GM12878 (cell line): ENCODE results near the gene ANKRD44. TPM values are rescaled to one million over a fixed set of nuclear protein-coding genes. Genes with fewer than 3 reads are reported as not detected.

Experiments used
- ATF7 ChIP-seq: fragments of 450-650 bp; IDR thresholded peaks from 2 replicates; pipeline ENCODE4 v1.6.1; 2016; ENCODE audit warnings: low read depth, mild to moderate bottlenecking
- BMI1 ChIP-seq: fragments of 450-650 bp; IDR thresholded peaks from 2 replicates; pipeline ENCODE4 v1.6.1; 2016; ENCODE audit warnings: mild to moderate bottlenecking, moderate library complexity, borderline replicate concordance
- CBX3 ChIP-seq: fragments of 200-600 bp; sonication (generic); IDR thresholded peaks from 2 replicates; pipeline ENCODE4 v1.6.1; 2016; ENCODE audit warnings: low read depth, borderline replicate concordance
- CEBPZ ChIP-seq: fragments of 150-350 bp; IDR thresholded peaks from 2 replicates; pipeline ENCODE4 v1.6.1; 2016; ENCODE audit warnings: low read depth, low read length
- E2F4 ChIP-seq: IDR thresholded peaks from 2 replicates; pipeline ENCODE4 v1.6.1; 2012; ENCODE audit warnings: low read depth, low read length, improper control_type of control experiment
- FOS ChIP-seq: IDR thresholded peaks from 3 replicates; pipeline ENCODE4 v1.6.1; 2011; ENCODE audit warnings: borderline replicate concordance; ENCODE audit not compliant: insufficient read length; ENCODE audit errors: extremely low read depth
- JUNB ChIP-seq: IDR thresholded peaks from 2 replicates; pipeline ENCODE4 v1.6.1; 2016; ENCODE audit warnings: antibody characterized with exemption, mild to moderate bottlenecking
- KLF5 ChIP-seq: fragments of 450-650 bp; IDR thresholded peaks from 2 replicates; pipeline ENCODE4 v1.6.1; 2014; ENCODE audit warnings: mild to moderate bottlenecking; ENCODE audit not compliant: partially characterized antibody
- LARP7 ChIP-seq: fragments of 450-650 bp; IDR thresholded peaks from 2 replicates; pipeline ENCODE4 v1.6.1; 2017; ENCODE audit warnings: mild to moderate bottlenecking
- NFYB ChIP-seq: IDR thresholded peaks from 2 replicates; pipeline ENCODE4 v1.6.1; 2011; ENCODE audit warnings: low read depth, mild to moderate bottlenecking, low read length, improper control_type of control experiment, moderate library complexity; ENCODE audit not compliant: insufficient read depth
- POLR2A ChIP-seq: IDR thresholded peaks from 2 replicates; pipeline ENCODE4 v1.6.1; 2011; ENCODE audit warnings: low read depth, mild to moderate bottlenecking, low read length
- REST ChIP-seq: IDR thresholded peaks from 2 replicates; pipeline ENCODE4 v1.6.1; 2012; ENCODE audit warnings: mild to moderate bottlenecking, low read depth, low read length
- RUNX3 ChIP-seq: IDR thresholded peaks from 2 replicates; pipeline ENCODE4 v1.6.1; 2012; ENCODE audit warnings: low read length, inconsistent platforms
- SP1 ChIP-seq: IDR thresholded peaks from one replicate; pipeline ENCODE4 v1.6.1; 2011; ENCODE audit warnings: low read depth, low read length
- SUZ12 ChIP-seq: fragments of 200-600 bp; sonication (generic); IDR thresholded peaks from one replicate; pipeline ENCODE4 v1.6.1; 2018; ENCODE audit warnings: antibody characterized with exemption, mild to moderate bottlenecking; ENCODE audit not compliant: unreplicated experiment
- TCF7 ChIP-seq: IDR thresholded peaks from 2 replicates; pipeline ENCODE4 v1.6.1; 2014; ENCODE audit warnings: antibody characterized with exemption, borderline replicate concordance
- ZBTB40 ChIP-seq: fragments of 450-650 bp; IDR thresholded peaks from 2 replicates; pipeline ENCODE4 v1.6.1; 2016; ENCODE audit warnings: mild to moderate bottlenecking, moderate library complexity, borderline replicate concordance
- ZNF24 ChIP-seq: fragments of 450-650 bp; IDR thresholded peaks from 2 replicates; pipeline ENCODE4 v1.6.1; 2017; ENCODE audit warnings: antibody characterized with exemption, mild to moderate bottlenecking
- polyA plus RNA-seq, 11 experiments: library from polyadenylated mRNA; depleted of rRNA in 4 of 11; unstranded in 6 of 11; stranded (reverse) in 5 of 11; fragments of >200 nt; fragmentation: Nextera tagmentation in 4 of 11; fragmentation: Illumina TruSeq in 1 of 11; extraction: Ambion mirVana in 4 of 11; extraction: Trizol in 1 of 11; gene quantifications; 1 replicate in 1 of 11; 2 replicates in 10 of 11; pipeline versions ENCODE4 v1.2.1 to v1.2.3, GENCODE V29; 2011 to 2016; ENCODE audit warnings: inconsistent platforms in 2 of 11, missing spikeins in 2 of 11, low read depth in 1 of 11
- total RNA-seq, 4 experiments: library from RNA; depleted of rRNA in 3 of 4; stranded (reverse); fragments of >200 nt in 3 of 4; fragmentation: Illumina TruSeq in 1 of 4; extraction: Trizol in 1 of 4; gene quantifications; 2 replicates each; pipeline versions ENCODE4 v1.2.1 to v1.2.3, GENCODE V29; 2013 to 2021

ANKRD44 gene
- total and polyA plus RNA-seq, 10 of the 15 experiments (the other 5 are each of a cell fraction or from before 2014, with no cell fraction given): 19.1 to 99.1 (median 59.6) TPM

GRCh38 chr2:197297772-197298318 lies 12.7 kb downstream of the ANKRD44 start (continued):
- no peak for TF ChIP-seq ZBTB40
- no peak for TF ChIP-seq SP1
- peak; percentile 37; the same call in 1 of the 2 replicates for TF ChIP-seq RUNX3
- no peak for TF ChIP-seq FOS
- no peak for TF ChIP-seq POLR2A
- no peak for TF ChIP-seq KLF5
- peak; percentile 34 for TF ChIP-seq JUNB
- TF ChIP-seq SUZ12: no peak
- no peak for TF ChIP-seq E2F4
- TF ChIP-seq CEBPZ: no peak
- no peak for TF ChIP-seq REST
- TF ChIP-seq LARP7: no peak
- peak; percentile 58 for TF ChIP-seq ATF7
- TF ChIP-seq TCF7: no peak
- peak; percentile 74 for TF ChIP-seq ZNF24
- no peak for TF ChIP-seq NFYB
- no peak for TF ChIP-seq BMI1
- no peak for TF ChIP-seq CBX3
